ENCODE results near the gene PSME1. TPM values are rescaled to one million over a fixed set of nuclear protein-coding genes. Genes with fewer than 3 reads are reported as not detected.

PSME1 gene
- polyA plus RNA-seq, 2 of the 4 experiments (the other 2 are of a cell fraction): 83.6 to 124 TPM

DNA sequence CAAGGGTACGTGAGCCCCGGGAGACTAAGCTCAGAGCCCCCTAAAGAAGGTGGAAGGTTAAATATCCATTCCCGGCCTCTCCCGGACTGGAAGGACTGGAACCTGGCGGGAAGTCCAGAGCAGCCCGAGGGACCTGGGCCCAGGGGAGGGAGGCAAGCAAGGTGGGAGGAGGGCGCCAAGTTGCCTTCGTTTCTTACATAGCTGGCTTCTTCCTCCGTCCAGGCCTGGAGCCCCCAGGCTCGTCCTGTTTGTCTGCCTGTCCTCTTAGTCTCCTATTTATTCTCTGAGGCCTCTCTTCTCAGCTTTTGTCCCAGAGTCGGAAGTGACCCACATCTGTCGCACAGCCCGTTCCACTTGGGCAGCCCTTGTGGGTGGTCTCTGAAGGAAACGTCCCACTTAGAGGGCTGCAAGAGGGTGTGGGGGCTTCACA, 41.1 kb upstream of the PSME1 start:
- WGBS (ENCODE audit: missing lambda C conversion rate): 14% methylated on average over 14 of the region's 14 CpGs
- ChIA-PET POLR2A (interaction anchor here (1.2 to 3.7 kb wide), 7 partner anchors 10 to 147 kb away, joined by 3 to 55 read pairs (median 13); partner anchors contain the start of genes CARMIL3, CPNE6, DCAF11 and NRL), CTCF (interaction anchor here (0.9 to 12.6 kb wide), 8 partner anchors 10 to 66 kb away, joined by 3 to 405 read pairs (median 4); partner anchors contain the start of gene PSME1)
- FAIRE-seq: no peak
- no peak for DNase-seq (ENCODE audit: low read depth in 1 of 2, low spot score in 1 of 2)
- Histone ChIP-seq H3K4me1 (peaks cover 18% of the 10 kb centered on the region), H3K9me3 (no peaks in the 10 kb centered on the region), H3K27ac (peak overlapping the region; percentile 95 to 100), H3K4me2 (peak overlapping the region; percentile 89), H3K4me3 (peak overlapping the region; percentile 70)
- ATAC-seq: peak in 1 of 2 experiments; percentile 27; a peak in 3 of 6 replicates
- no peak for TF ChIP-seq RNF2 (IDR thresholded peaks at IDR 0.05; ENCODE audit: borderline replicate concordance, low read depth)
- TF ChIP-seq RARB (CRISPR knock-in tag; IDR thresholded peaks at IDR 0.05): no peak
- TF ChIP-seq, protein P1, sequence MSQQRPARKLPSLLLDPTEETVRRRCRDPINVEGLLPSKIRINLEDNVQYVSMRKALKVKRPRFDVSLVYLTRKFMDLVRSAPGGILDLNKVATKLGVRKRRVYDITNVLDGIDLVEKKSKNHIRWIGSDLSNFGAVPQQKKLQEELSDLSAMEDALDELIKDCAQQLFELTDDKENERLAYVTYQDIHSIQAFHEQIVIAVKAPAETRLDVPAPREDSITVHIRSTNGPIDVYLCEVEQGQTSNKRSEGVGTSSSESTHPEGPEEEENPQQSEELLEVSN (IDR thresholded peaks at IDR 0.05; ENCODE audit: borderline replicate concordance, low read depth): peak; percentile 17; the same call in 1 of the 2 replicates
- TF ChIP-seq POLR2AphosphoS2 (conservative IDR thresholded peaks at IDR 0.05; ENCODE audit: low read length): no peak

DNA sequence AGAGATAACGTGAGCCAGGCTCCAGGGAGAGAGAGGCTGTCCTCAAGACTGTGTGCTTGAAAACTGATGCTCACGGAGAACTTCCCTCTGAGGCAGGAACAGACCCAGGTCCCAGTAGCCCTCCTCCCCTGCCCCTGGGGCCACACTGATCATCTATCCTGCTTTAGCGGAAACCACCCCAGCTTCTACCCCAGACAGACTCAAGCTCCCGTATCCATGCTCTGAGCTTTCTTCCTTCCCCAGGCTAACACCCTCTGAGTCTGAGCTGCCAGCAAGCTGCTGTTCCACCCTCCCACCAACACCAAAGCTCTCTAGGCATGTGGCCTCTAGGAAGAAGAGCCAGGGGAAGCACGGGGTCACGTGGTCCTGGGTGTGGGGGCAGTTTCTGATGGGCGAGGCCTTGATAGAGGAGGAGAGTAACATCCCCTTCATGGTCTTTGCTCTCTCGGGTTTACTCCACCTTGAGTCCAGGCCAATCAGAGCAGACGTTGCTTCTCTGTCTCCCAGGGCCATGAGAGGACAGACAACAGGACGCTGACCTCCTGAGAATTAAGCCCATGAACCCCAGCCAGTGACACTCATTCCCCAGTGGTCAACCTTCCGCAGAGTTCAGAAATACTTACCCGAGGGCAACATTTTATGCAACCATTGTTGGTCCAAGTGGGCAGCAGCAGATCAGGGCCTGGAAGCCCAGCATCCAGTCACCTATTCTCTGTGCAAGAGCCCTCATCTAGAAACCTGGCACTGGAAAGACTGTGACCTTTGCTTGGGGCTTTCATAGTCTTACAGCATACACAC, 40.5 kb upstream of the PSME1 start:
- FAIRE-seq (no peak), DNase-seq (ENCODE audit: low read depth in 1 of 2, low spot score in 1 of 2) (peak in 1 of 2 experiments; percentile 62), ATAC-seq (peak in 1 of 2 experiments; percentile 4; a peak in 3 of 6 replicates)
- Histone ChIP-seq H3K4me3 (peak overlapping the region; percentile 70), H3K9me3 (no peaks in the 10 kb centered on the region), H3K4me1 (peaks cover 18% of the 10 kb centered on the region), H3K27ac (peak overlapping the region; percentile 95 to 100), H3K4me2 (peak overlapping the region; percentile 89)
- CTCF ChIA-PET: interaction anchor here (0.9 to 12.6 kb wide), 10 partner anchors 10 to 78 kb away, joined by 3 to 405 read pairs (median 4); partner anchors contain the start of genes IRF9 and PSME1
- TF ChIP-seq, protein P2, sequence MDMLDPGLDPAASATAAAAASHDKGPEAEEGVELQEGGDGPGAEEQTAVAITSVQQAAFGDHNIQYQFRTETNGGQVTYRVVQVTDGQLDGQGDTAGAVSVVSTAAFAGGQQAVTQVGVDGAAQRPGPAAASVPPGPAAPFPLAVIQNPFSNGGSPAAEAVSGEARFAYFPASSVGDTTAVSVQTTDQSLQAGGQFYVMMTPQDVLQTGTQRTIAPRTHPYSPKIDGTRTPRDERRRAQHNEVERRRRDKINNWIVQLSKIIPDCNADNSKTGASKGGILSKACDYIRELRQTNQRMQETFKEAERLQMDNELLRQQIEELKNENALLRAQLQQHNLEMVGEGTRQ (IDR thresholded peaks at IDR 0.05): peak; percentile 73
- TF ChIP-seq, protein P3, sequence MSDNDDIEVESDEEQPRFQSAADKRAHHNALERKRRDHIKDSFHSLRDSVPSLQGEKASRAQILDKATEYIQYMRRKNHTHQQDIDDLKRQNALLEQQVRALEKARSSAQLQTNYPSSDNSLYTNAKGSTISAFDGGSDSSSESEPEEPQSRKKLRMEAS (IDR thresholded peaks at IDR 0.05): 0 out of 2 replicates have a peak, but pooled peaks have one; percentile 19
- no peak for TF ChIP-seq CEBPB (IDR thresholded peaks at IDR 0.05)
- POLR2A ChIA-PET: interaction anchor here (1.2 to 3.7 kb wide), 5 partner anchors 9 to 43 kb away, joined by 5 to 55 read pairs (median 16); partner anchors contain the start of genes CARMIL3, DCAF11 and NRL
- 58% methylated on average over 12 of the region's 12 CpGs for WGBS (ENCODE audit: missing lambda C conversion rate)

DNA sequence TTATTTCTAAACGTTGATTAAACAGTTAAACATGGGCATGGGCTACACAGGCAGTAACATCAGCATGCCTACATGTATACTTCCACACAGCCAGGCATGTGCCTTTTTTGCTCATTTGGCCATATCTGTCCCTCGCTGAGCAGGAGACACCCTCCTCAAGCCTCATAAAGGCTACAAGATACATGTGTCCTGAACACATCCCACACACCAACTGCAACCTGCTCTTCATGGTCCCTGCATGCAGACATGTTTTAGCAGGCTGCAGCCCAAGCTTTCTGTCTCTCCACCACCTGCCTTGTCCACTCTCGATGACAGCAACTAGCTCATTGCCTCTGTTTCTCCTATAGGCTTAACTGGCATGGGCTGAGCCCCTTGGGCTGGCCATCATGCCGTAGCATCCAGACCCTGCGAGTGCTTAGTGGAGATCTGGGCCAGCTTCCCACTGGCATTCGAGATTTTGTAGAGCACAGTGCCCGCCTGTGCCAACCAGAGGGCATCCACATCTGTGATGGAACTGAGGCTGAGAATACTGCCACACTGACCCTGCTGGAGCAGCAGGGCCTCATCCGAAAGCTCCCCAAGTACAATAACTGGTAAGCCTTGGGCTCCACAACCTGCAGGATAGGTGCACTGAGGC, 39.3 kb upstream of the PSME1 start:
- ChIA-PET CTCF (interaction anchor here (1.1 to 12.6 kb wide), 5 partner anchors 9 to 64 kb away, joined by 3 to 405 read pairs (median 10); partner anchors contain the start of genes CARMIL3 and IRF9), POLR2A (no interaction called here)
- no peak for ATAC-seq
- no peak overlapping the region for H3K4me3 ChIP-seq
- FAIRE-seq: no peak
- no peak overlapping the region for H3K4me2 ChIP-seq
- no peaks in the 10 kb centered on the region for H3K9me3 ChIP-seq
- no peak for DNase-seq (ENCODE audit: low read depth in 1 of 2, low spot score in 1 of 2)
- TF ChIP-seq, protein P4, sequence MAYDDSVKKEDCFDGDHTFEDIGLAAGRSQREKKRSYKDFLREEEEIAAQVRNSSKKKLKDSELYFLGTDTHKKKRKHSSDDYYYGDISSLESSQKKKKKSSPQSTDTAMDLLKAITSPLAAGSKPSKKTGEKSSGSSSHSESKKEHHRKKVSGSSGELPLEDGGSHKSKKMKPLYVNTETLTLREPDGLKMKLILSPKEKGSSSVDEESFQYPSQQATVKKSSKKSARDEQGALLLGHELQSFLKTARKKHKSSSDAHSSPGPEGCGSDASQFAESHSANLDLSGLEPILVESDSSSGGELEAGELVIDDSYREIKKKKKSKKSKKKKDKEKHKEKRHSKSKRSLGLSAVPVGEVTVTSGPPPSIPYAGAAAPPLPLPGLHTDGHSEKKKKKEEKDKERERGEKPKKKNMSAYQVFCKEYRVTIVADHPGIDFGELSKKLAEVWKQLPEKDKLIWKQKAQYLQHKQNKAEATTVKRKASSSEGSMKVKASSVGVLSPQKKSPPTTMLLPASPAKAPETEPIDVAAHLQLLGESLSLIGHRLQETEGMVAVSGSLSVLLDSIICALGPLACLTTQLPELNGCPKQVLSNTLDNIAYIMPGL (CRISPR knock-in tag; IDR thresholded peaks at IDR 0.05; ENCODE audit: borderline replicate concordance): no peak
- TF ChIP-seq ZFP36 (IDR thresholded peaks at IDR 0.05; ENCODE audit: borderline replicate concordance, partially characterized antibody) (no peak), CHD2 (IDR thresholded peaks at IDR 0.05; ENCODE audit: low read length, partially characterized antibody) (no peak), RCOR1 (IDR thresholded peaks at IDR 0.05; ENCODE audit: low read depth, low read length) (no peak), EHF (CRISPR knock-in tag; IDR thresholded peaks at IDR 0.05) (no peak), HOXB5 (CRISPR knock-in tag; IDR thresholded peaks at IDR 0.05) (no peak), RARB (CRISPR knock-in tag; IDR thresholded peaks at IDR 0.05) (no peak), ZC3H11A (IDR thresholded peaks at IDR 0.05) (no peak), BHLHE40 (IDR thresholded peaks at IDR 0.05; ENCODE audit: low read depth, low read length) (no peak), ZSCAN20 (CRISPR knock-in tag; IDR thresholded peaks at IDR 0.05) (no peak), RFX5 (IDR thresholded peaks at IDR 0.05) (no peak), MAZ (IDR thresholded peaks at IDR 0.05; ENCODE audit: borderline replicate concordance, low read depth, low read length) (no peak)
- TF ChIP-seq, protein P5, sequence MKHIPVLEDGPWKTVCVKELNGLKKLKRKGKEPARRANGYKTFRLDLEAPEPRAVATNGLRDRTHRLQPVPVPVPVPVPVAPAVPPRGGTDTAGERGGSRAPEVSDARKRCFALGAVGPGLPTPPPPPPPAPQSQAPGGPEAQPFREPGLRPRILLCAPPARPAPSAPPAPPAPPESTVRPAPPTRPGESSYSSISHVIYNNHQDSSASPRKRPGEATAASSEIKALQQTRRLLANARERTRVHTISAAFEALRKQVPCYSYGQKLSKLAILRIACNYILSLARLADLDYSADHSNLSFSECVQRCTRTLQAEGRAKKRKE (CRISPR knock-in tag; IDR thresholded peaks at IDR 0.05; ENCODE audit: low read depth): no peak
- 93% methylated on average over 8 of the region's 8 CpGs for WGBS (ENCODE audit: missing lambda C conversion rate)
- H3K27ac ChIP-seq: no peak overlapping the region
- H3K4me1 ChIP-seq: peaks cover 18% of the 10 kb centered on the region

Measured in A549 (cell line).